GM18502 (cell line): ENCODE measurements around the gene RBMY1A1.
"Not testable (repeated sequence)": the region's sequence is repeated elsewhere in the genome, so short reads cannot be mapped to it uniquely, and the experiment has no call there.

Experiments
- ATAC-seq: cut with Tn5 transposase; IDR thresholded peaks from one replicate; pipeline ENCODE4 v1.9.1; 2021; ENCODE audit warnings: mild to moderate bottlenecking; ENCODE audit not compliant: unreplicated experiment, poor library complexity

The RBMY1A1 gene

DNA sequence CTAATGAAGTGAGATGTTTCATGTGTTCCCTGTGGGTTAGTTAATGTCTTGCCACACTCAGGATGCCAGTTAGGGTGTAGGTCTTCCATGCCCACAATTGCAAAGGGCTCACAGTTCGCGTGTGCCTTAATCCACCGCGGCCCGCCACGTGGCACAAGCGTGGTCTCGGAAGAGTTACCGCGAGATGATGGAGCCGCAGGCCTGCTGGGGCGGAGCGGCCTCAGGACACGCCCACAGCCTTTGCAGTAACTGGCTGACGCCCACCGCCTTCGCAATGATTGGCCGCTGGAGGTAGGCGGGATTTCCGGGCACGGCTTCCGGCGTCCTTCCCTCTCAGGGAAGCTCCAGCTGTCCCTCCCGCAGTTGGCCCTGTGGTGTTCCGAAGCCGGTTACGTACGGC, at the start of gene RBMY1A1:
Gene RBMY1A1 (plus strand): TSS at position 301 of the 400 bp plus-strand sequence. CDS start 2,013 bp downstream, outside the sequence.
- not testable (repeated sequence) for ATAC-seq

DNA sequence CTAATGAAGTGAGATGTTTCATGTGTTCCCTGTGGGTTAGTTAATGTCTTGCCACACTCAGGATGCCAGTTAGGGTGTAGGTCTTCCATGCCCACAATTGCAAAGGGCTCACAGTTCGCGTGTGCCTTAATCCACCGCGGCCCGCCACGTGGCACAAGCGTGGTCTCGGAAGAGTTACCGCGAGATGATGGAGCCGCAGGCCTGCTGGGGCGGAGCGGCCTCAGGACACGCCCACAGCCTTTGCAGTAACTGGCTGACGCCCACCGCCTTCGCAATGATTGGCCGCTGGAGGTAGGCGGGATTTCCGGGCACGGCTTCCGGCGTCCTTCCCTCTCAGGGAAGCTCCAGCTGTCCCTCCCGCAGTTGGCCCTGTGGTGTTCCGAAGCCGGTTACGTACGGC, 23.6 kb upstream of the RBMY1A1 start, which contains the start of gene RBMY1B:
Gene RBMY1B (plus strand): TSS at position 301 of the 400 bp plus-strand sequence. CDS start 2,013 bp downstream, outside the sequence.
- not testable (repeated sequence) for ATAC-seq

DNA sequence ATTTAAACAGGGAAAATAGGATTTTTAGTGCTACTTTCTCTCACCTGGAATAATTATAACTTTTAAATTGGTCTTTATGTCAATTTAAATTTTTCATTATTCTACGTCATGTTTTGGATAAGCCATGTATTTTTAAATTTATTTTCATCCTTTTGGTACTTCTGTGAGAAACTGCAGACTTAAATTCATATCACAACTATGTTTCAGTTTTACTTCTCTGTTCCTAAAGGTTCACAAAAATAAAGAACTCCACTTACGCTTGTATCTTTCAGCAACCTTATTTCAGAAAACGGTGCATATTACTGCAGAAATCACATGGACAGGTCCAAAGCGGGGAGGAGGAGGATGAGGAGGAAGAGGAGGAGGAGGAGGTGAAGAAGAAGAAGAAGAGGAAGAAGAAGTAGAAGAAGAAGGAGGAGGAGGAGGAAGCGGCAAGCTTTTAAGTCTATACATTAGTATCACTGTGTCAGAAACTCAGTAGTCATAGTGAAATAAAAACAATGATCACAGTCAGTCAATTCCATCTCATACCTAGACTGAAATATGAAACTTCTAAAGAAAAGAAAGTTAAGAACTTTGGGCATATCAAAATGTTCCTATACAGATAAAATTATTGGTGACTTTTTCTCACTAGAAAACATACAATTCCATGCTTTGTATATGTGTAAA, 24.8 kb downstream of the RBMY1A1 start:
- not testable (repeated sequence) for ATAC-seq

DNA sequence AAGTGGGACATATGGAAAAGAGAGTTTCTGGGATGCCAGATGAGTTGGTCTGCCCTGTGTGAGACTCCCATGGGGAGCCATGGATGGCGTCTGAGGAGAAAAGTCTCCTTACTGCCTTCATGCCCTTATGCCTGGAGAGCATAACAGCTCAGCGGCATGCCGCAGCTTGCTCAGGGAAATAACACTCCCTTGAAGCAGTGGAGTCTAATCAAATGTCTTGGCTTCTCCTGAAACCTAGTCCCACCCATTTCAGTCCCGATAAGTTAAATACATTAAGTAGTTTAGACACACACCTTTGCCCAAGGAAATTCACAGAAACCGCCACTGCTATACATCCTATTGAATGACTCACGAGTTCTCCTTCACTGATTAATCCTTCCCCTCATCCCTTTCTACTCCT, 50.8 kb downstream of the RBMY1A1 start:
- ATAC-seq = no peak

DNA sequence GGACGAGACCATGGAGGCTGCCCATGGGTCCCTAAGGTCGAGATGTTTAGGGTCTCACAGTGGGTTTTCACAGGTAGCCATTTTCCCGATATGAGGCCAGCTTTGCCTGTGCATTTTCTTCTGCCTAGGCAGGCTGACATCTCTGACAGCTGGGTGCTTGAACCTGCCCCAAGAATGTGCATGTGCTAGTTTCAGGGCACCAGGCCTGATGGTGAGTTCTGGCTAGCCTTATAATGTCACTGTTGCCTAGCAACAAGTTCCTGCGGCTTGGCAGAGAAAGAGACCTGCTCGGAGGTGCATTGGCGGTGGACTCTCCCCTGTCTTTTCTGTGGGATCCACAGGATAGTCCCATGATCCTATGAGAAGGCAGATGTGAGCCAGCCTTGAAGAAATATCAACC, 51.8 kb downstream of the RBMY1A1 start:
- not testable (repeated sequence) for ATAC-seq

DNA sequence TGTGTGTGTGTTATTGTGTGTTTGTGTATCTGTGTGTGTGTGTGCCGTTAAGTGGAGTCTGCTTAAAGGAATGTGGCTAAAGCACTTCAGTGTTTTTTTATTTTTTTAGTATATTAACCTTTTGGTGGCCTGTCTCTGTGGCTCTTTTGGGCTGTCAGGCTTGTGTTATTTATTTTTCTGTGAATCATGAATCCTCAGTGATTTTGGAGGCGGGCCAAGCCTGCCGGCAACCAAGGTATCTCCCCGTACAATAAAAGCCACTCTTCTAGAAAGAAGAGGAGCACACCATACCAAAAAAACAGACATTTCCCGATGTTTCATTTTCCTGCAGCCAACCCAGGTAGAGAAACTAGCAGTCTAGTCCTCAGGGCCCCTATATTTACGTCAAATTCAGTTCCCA, 57.4 kb downstream of the RBMY1A1 start:
- ATAC-seq = no peak

DNA sequence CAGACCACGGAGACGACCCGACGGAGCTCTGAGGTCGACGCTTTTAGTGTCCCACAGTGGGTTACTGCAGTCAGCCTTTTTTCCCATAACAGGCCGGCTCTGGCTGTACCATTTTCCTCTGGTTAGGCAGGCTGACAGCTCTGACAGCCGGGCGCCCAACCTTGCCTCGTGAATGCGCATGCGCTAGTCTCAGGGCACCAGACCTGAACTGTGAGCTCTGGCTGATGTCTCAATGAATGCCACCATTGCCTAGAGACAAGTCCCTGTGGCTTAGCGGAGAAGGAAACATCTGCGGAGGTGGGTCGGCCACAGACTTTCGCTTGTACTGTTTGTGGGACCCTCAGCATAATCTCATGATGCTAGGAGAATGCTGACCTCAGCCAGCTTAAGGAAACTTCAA, 61.6 kb downstream of the RBMY1A1 start:
- ATAC-seq = not testable (repeated sequence)
